Activated T-helper 2 cell treated with anti-CD3 and anti-CD28 coated beads, Interferon-gamma antibody, Interleukin-2, Interleukin-4, amounts not matched to agents 10 μg/mL and 5 μg/mL and 100 μg/mL, durations not matched to agents 14 hours and 24 hours and 36 hours (primary cell): Measurements from ENCODE around the gene TMEM14C. TPM values are rescaled to one million over a fixed set of nuclear protein-coding genes. Genes with fewer than 3 reads are reported as not detected.

Experiments used
- total RNA-seq: library from RNA; stranded (reverse); gene quantifications from 2 replicates; pipeline ENCODE4 v1.2.3, GENCODE V29; 2022

TMEM14C gene
- total RNA-seq, 1 donor from 2014 or later: 61.3 TPM

Other genes with a start within 250 kb of the TMEM14C start
- gene GCNT2, start 201.7 kb upstream of the TMEM14C start, total RNA-seq: 2.0 and 2.8 TPM in 2 replicates
- gene C6orf52, start 28.5 kb upstream of the TMEM14C start, total RNA-seq: 1.7 and 2.4 TPM in 2 replicates
- 27.9 and 28.8 TPM in 2 replicates for gene PAK1IP1, start 28.1 kb upstream of the TMEM14C start, total RNA-seq
- gene TMEM14B, start 24.7 kb downstream of the TMEM14C start, total RNA-seq: 85.3 and 94.0 TPM in 2 replicates
- 0.41 and 0.71 TPM in 2 replicates for gene MAK, start 115.5 kb downstream of the TMEM14C start, total RNA-seq
- not detected in 2 replicates for gene GCM2, start 159.0 kb downstream of the TMEM14C start, total RNA-seq
- gene SYCP2L, start 164.0 kb downstream of the TMEM14C start, total RNA-seq: 0.11 and 0.23 TPM in 2 replicates